Epidermal melanocyte (primary cell): ENCODE data around the gene TAOK1.

Experiments
- DNase-seq: peaks from one replicate; pipeline ENCODE4 v3.0.0; 2011; ENCODE audit warnings: low spot score; ENCODE audit not compliant: insufficient read length

The TAOK1 gene

DNA sequence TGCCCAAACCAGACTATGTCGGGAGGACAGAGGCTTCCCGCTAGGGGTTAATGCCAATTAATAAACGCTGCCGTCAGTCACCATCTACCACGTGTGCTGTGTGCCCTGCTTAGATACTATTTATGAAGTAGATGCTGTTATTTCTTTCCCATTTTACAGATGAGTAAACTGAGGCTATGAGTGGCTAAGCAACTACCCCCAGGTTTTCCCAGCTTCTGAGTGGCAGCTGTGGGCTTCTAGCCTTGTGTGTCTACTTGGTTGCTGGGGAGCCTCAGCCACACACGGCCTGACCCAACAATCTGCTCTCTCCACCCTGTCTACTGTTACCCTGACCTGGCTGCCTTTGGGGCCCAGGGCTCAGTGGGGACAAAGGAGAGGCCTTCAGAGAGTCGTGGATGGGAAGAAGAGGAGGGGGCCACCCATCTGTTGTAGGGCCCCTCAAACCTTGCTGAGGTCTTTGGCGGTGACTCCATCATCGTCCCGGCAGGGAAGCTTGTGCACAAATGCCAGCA, 192.1 kb downstream of the TAOK1 start:
- DNase-seq, result no peak

DNA sequence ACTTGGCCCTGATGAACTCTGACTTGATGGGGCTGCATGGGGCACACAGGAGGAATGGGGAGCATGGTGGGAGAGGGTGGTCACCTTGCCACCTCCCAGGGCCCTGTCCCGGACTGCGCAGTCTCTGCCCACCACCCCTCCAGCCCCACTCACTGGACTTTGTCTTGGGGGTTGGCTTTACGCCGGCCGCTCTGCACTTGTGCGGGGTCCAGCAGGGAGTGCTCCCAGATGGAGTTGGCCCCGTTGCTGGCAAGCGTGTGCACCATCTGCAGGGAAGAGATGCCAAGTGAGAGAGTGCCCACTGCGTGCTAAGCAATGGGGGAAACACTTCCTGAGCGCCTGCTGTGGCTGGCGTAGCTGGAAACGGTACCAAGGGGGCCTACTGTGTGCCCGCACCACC, 192.6 kb downstream of the TAOK1 start:
- no peak for DNase-seq

DNA sequence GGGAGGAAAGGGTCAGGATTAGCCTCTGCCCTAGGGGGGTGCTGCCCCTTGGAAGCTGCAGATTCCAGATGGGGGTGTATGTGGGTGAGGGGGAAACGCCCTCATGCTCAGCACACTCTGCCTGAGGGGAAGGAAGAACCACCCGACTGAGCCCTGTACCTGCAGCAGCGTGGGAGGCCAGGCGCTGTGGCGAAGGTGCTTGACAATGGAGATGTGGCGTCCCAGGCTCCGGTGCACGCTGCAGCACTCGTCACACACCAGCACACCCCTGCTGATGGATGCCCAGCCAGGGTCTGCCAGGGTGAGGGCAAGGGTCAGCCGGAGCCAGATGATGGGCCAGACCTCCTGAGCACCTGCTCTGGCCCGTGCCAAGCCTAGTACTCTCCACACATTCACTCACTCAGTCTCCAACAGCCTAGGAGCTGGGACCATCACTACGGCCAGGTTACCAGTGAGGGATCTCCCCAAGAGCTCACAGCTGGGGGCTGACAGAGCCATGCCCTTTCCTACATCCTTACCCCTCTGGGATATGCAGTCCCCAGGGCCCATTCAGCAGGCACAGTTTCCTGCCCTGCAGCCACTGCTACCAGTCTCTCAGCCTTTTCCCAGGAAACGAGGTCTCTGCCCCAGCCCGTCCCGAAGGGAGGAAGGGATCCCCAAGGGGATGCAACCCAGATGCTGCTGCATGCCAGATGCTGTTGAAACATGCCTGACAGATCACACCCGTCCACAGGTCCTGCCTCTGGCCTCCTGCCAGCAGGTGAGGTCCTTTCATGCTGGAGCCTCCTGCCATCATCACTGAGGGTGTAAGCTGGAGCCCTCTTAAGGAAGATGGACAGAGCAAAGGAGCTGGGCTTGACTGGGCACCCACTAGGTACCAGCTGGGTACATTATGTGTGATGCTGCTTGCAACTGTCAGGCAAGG, 193.4 kb downstream of the TAOK1 start:
- DNase-seq, result no peak

DNA sequence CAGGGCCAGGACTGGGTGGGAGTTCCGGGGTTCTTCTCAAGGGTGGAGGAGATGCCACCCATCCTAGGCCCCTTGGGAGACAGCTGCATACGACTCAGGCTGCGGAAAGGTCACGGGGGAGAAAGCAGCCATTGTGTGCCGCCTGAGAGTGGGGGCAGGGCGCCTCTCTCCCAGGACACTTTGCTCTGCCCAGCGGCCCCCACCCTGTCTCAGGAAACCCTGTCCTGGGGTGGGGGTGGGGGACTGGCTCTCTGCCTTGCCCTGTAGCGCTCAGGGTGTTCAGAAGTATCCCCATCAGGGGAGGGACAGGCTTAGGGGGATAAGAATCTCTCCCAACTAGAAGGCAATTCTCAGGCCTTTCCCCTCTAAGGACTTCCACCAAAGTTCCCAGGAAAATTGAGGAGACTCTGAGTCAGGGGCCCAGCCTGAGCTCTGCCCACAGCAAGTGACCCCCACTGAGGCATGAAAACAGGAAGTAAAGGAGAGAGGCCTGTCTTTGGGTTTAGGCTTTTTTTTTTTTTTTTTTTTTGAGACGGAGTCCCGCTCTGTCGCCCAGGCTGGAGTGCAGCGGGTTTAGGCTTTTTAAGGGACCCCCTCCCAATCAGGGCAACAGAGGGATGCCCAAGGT, 194.4 kb downstream of the TAOK1 start:
- no peak for DNase-seq

DNA sequence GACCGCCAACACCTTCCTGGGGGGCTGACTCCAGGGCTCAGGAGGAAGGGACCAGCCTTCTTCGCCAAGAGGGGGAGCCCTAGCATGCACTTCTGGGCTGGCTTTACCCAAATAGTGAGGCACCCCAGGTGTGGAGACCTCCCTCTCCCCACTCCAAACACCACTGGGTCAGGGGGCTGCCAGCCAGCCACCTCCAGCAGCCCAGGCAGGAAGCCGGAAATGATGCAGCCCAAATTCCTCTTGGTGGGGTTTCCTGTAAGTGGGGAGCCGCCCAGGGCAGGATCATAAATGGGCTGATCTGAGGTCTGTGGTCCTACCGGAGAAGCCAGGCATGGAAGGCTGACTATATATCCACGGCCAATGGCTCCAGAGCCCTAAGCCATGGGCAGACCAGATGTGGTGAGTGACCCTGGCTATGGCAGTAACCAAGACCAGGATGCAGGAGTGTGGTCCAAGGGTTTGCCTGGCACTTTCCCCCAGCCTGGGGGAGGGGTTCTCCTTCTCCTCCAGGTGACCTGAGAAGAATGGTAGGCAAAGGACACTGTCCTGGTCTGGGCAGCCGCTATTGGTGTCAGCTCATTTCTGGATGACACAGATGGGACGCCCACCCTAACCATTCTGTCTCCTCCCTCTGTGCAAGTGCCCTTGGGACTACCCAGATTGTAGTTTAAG, 195.1 kb downstream of the TAOK1 start:
- DNase-seq, result no peak

DNA sequence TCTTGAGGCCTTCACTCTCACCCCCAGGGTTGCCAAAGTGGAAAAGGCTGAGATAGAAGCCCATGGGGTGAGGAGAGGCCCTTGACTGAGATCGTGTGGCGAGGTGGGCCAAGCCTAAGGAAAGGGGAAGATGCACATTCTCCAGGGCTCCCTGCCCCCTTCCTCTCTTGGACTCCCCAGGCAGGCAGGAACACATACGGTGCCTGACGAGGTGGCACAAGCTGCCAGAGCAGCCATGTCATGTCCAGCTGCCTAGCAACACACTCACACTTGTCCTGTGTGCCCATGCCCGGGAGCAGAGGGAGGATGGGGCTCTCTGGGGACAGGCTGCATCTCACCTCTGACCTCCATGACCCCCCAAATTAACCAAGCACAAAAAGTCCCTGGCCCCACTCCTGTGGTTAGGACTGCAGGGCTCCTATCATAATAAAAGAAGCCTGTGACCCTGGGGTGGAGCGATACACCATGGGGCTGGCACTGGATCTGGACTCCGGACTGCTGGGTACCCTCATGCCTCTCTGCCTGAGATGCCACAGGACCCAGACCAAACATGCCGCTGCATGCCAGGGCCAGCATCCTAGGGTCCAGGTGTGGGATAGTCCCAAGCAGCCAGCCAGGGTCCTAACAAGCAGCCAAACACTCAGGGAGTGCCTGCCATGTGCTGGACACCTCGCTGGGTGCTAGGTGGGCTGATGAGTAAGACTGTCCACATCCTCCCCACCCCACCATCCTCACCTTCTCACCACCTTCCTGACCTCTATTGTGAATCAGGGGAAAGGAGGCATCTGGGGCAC, 196.7 kb downstream of the TAOK1 start:
- no peak for DNase-seq

DNA sequence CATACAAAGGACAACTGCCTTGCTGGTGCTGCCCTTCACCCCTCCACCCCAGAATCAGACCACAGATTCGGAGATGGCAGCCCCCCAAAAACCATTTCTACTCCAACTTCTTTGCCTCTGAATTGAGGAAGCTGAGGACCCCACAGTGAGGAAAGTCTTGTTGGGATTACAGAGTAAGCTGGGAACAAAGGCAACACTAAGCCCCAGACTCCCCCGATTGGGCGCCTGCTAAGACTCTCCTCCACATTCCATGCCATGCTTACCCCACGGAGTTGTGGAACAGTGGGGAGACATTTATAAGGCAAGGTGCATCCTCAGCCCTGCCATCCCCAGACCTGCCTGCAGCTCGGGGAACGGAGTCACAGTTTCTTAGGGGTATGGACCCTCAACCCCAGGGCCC, 197.4 kb downstream of the TAOK1 start:
- DNase-seq, result no peak

DNA sequence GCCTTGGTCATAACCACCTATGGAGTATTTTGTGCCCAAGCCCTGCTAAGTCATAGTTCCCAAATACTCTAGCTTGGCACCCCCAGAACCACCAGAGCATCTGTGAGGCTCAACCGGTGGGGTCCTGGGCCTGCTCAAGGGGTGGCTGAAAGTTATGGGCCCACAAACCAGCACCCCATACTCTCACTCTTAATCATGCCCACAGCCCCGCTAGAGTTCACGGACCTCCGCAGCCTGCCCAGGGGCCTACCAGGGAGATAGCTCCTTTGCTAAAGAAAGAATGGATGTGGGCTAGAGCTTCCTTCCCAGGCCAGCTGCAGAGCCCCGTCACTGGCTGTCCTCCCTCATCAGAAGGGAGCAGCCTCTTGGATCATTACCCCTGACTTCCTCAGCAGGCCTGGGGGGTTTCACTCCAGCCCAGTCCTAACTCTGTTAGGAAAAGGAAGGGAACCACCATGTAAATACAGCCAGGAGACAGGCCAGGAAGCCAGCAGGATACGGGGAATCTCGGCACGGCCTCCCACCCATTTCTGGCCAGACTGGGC, 197.9 kb downstream of the TAOK1 start:
- no peak for DNase-seq

DNA sequence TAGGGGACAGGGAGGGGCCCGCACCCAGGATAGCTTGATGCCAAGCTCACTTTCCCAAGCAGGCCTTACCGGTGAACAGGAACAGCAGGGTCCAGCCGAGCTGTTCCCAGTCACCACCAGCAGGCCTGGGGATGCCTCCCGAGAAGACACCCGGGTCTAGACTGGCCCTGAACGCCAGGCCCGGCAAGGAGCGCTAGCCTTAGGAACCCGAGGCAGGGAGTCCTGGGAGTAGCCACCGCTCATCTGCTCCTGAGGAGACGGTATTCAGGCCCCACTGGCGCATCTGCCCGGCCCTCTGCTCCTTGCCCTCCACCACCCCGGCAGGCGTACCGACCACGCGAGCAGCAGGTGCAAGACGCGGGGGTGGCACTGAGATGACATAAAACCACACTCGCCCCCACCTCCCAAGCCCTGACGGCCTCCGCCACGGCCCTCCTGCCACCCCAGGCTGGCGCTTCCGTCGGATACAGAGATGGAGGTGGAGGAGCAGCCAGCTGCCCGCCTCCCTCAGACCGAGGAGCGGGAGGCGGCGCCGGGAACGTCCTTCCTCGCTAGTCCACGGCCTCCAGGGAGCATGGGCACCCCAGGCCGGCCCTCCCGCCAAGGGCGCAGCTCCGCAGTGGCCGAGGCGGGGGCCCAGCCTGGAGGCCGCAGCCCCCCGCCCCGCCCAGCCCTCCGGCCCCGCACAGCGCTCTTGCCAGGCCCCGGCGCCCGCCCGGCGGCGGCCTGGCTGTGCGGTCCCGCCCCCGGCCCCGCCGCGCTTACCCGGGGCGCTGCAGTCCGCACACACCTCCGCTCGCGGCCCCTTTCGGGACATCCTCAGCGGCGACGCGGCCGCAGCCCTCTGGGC, 198.6 kb downstream of the TAOK1 start:
- DNase-seq, result no peak

DNA sequence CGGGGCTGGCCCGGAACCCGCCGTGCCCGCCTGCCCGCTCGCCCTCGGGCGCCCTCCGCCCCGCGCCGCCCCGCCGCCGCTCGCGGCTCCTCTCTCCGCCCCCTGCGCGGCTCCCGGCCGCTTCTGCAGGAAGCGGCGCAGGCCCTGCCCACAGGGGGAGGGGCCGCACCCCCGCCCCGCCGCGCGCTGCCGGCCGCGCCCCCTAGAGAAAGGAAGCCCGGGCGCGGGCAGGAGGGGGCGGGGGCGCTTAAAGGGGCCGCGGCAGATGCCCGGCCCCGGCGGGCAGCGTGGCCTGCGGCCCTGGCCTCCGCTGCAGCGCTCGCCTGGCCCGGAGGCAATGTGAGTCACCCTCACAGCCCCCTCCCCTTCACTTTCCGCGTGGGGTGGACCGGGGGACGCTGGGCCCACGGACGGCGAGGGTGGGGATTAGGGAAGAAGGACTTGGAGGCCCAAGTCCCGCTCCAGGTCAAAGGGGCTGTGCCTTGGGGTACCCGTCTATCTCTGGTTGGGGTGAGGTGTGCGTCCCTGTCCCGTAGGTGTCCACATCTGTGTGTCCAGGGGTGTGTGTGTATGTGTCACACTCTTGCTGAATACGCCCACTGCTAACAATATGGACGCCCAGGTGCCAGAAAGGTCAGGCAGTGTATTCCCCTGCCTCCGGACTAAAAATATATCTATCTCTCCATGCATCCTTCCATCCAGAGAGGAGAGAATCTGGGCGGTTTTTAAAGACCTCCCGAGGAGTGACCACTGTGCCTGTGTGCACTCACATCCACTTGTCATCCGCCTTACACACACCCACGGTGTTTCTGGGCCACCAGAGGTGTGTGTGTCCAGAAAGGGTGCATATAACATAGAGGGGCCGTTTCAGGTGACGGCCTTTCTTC, 199.6 kb downstream of the TAOK1 start, which contains the start of gene GIT1:
Gene GIT1, minus strand, starts transcription at position 125 of the 887 bp plus-strand sequence. CDS start 270 bp downstream, outside the sequence.
- DNase-seq, result peak; percentile 96

DNA sequence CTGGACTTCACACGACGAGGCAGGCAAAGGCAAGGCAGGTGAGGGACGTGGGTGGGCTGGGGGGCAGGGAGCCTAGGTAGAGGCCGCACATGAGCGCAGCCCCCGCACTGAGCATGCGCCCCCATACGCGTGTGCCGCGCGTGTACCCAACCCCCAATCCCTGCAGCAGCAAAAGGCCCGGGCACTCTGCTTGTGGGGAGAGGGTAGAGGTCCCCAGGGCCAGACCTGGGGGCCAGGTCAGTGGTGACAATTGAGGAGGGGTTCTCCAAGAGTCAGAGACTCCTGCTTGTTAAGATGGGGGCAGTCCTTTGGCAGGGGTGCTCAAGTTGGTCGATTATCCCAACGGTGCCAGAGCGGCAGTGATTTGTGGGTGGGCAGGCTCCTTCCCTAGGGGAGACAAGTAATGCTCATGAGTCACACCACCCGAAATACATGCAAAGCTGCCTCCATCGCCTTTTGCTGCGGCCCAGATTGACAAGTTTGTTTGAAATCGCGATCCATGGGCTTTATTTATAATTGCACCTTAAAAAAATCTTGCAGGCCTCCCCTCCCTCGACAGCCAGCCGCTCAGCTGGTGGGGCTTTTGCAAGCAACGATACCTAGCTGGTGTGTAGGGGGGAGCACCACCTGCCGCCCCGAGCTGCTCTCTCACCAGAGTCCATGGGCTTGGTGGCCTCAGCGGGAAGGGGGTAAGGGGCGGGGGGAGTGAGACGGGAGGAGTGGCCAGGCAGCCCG, 200.4 kb downstream of the TAOK1 start:
- no peak for DNase-seq

DNA sequence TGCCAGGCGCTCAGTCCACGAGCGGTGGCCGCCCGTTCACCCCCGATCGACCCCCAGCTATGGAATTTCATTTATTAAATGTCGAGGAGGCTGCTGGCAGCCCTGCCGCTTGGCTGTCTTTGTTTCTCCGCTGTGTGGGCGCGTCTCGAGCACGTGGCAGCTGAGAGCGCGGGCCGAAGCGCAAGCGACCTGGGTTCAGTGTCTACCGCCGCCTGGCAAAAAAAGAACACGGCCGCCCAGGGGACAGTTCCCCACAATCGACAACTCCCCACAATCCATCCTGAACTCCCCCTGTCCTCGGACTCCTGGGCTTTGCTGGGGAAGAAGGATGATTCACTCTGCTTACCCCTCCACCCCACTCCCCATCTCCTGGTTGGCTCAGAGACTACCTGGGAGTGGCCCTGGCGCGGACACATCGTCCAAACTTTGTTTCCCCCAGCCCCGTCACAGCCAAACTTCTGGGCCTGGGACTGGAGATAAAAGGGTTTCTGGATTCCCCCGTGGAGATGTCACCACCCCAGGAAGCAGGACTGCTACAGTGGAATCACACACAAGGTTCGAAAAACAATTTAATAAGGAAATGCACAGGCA, 201.1 kb downstream of the TAOK1 start:
- no peak for DNase-seq

DNA sequence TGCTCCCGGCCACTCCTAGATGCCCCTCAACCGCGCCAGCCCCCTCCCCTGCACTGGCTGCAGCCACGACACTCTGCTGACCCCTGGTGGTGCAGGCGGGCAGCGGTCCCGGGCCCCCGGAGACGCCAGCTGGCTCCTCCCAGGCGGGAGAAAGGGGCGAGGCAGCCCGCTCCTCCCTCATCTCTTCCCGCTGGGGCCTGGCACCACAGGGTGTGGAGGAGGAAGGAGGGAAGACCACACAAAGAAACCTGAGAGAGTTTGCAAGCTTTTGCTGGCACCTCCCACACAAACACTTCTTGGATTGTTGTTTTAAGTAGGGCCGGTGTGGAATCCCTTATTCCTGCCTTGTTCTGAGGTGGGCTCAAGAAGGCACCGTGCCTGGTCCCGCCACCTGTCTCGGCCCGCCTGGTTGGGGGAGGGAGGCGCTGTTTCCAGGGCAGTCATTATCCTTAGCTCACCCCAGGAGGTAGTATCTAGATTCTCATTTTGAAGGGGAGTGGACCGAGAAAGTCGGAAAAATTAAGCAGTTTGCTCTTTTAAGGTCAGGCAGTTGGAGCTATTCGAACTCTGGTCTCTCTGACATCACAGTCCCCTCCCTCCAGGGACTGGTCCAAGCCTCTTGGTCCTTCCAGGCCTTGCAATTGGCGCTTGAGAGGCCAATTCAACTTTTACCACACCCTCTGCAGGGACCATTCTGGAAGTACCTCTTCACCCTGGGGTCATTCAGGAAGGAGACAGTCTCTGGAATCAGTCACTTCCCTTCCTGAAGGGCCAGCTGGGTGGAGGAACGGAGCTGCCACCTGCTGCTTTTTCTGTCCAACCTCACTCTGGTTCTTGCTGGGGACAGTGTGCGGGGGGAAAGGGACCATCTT, 201.8 kb downstream of the TAOK1 start:
- DNase-seq, result peak; percentile 93

DNA sequence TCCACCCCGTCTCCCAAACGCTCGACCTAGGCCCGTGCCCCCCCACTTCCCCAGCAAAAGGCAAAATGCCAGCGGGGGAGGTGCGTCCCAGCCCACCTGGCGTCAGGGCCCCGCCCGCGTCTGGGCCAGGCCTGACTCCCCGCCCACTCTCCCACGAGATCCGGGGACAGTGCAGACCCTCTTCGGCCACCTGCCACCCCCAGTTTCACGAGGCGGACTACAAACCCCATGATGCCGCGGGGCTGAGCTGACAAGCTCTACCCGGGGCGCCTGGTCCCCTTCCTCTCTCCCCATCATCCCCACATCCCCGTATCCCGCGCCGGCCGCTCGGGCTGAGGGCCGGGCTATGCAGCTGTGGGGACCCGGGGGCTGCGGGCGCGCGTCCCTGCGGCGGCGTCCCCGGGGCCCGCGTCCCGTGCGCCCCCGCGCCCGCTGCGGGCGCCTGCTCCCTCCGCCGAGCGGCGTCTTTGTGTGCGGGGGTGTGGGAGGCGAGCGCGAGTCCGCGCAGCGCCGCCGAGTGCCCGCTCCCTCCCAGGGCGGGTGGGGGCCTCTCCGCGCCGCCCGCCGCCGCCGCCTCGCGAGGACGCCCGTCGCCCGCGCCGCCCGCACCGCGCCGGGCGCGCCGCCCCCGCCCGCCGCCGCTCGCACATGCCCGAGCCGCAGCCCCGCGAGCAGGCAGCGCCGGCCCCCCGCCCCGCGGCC, 202.8 kb downstream of the TAOK1 start, which contains the start of gene ANKRD13B:
Gene ANKRD13B, plus strand, starts transcription at position 283 of the 702 bp plus-strand sequence. CDS start 490 bp downstream, outside the sequence.
- DNase-seq, result no peak

DNA sequence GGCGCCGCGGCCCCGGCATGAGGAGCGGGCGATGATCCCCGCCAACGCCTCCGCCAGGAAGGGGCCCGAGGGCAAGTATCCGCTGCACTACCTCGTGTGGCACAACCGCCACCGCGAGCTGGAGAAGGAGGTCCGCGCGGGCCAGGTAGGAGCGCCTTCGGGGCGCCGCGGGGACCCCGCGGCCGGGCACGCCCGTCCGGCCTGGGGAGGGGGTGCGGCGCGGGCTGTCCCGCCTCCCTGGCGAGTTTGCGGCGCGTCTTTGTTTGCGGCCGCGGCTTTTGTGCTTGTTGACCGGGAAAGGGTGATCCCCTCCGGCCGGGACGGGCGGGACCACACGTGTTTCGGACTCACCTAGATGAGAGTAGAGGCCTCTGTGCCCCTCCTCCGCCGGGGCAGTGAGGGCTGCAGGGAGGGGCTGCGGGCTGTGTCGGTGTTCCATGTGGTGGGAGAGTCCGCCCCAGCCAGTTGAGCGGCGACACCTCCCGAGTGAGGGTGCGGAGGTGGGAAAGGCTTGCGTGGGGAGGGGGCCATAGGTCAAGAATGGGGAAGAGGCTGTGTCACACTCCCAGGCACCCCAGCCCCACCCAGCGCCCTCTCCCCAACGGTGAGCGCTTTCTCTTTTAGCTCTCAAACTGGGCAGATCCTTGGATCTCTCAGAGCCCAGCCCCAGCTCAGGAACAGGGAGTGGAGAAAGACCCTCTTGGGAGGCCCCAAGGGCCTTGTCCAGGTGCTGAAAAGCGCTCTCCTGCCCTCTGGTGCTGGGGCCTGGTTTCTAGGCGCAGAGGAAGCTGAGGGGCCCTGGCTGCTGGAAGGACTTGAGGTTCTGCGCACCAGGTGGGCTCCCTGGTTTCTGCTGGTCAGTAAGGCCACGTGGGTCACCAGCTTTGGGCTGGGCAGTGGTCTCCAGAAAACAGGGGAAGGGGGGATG, 203.7 kb downstream of the TAOK1 start:
- DNase-seq, result no peak
